ENCODE results near the gene PDIA5.
"Not testable (repeated sequence)": the region's sequence is repeated elsewhere in the genome, so short reads cannot be mapped to it uniquely, and the experiment has no call there.

Gene PDIA5

DNA sequence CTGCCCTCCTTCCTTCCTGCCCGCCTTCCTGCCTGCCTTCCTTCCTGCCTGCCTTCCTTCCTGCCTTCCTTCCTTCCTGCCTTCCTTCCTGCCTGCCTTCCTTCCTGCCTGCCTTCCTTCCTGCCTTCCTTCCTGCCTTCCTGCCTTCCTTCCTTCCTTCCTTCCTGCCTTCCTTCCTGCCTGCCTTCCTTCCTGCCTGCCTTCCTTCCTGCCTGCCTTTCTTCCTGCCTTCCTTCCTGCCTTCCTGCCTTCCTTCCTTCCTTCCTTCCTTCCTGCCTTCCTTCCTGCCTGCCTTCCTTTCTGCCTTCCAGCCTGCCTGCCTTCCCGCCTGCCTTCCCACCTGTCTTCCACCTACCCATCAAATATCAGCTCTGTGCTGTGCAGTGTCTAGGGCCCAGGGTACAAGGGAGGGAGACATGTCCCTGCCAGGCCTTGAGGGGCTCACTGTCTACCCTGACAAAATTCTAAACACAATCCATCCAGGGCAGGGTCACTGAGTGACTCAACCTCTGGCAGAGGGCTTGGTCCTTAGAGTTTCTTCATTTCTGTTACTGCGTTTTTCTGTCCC, 85.1 kb downstream of the PDIA5 start:
- not testable (repeated sequence) for DNase-seq

- DNase-seq: no peak
These were observed 85.9 kb downstream of the PDIA5 start for GRCh38 chr3:123152687-123153086.

- no peak for DNase-seq
These were observed 86.5 kb downstream of the PDIA5 start for GRCh38 chr3:123153125-123154019.

DNA sequence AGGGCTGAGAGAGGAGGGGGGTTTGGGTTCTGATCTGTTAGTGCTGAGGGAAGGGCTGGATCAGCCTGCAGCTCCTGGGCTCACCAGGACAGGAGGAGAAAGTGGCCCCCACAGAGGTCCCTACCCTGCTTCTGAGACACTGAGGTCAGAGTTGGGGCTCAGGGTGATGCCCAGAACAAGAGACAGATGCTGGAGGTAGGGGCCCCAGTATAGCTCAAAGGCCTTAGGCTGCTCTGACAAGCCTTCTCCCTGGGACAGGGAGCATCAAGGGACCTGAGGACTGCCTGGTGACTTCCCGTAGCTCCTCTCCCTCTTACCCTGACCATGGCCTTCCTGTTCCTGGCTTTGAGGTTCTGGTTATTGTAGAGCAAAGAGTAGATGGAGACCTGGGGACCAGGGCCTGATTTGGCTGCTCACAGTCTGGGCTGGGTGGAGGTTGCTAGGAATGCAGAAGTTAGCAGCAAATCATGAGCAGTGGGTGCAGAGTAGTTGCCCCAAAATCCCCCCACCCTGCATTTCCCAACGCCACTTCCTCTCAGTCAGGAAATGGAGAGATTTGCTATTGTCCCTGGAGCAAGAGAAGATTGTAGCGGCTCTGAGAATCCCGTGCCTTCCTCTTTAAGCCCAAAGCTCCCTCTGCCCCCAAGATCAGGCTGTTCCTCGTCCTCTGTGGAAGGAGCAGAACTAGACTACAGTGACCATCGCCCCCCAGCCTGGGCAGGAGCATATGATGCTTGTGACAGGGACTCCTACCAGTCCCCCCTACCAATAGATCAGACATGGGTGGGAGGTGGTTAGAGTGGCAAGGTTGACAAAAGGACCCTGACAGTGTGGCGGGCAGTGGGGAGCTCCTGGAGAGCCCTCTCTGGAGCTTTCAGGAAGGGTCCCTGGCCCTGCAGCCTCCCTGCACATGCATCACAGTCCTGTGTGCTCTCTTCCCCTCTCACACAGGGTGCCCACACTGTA, 87.5 kb downstream of the PDIA5 start:
- DNase-seq: no peak

DNA sequence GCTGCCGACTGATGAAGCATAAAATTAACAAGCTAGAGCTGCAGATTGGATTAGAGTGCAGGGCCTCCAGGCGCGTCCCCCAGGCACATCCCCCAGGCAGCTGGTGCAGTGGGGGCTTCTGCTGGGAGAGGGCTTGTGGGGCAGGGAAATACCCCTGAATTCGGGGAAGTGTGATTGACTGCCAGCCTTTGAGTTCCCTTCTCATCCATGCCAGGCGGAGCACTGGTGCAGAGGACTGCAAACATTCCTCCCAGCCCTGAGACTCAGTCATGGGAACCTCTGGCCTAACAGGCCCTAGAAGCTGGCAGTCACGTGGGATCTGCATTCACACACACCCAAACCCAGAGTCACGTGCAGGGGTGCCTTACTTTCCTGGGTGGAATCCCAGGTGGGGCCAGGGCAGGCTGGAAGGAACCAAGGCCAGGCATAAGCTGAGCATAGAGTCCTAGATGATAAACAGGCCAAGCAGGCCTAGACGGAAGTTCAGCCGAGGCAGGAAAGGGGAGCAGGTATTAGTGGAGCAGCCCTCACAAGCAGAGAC, 88.7 kb downstream of the PDIA5 start:
- no peak for DNase-seq

- no peak for DNase-seq
These were observed 89.6 kb downstream of the PDIA5 start for GRCh38 chr3:123156276-123156995.

DNA sequence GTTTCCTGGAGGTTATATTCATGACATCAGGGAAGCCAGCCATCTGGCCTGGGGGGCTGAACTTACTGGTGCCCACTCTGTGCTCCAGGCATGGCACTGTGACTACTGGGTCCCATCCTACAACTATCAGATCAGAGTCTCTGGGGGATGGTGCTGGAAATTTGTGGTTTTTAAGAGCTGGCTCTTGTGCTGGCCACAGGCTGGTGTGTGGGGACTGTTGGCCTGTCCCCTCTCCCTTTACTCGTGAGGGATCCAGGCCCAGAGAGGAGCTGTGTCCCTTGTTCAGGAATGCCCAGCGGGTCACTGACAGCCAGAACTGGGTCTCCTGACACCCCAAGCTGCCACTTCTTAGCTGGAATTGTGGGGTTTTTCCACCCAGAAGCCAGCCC, 90.4 kb downstream of the PDIA5 start:
- DNase-seq: no peak

GRCh38 chr3:123157598-123158287, 90.9 kb downstream of the PDIA5 start:
- DNase-seq: no peak

DNA sequence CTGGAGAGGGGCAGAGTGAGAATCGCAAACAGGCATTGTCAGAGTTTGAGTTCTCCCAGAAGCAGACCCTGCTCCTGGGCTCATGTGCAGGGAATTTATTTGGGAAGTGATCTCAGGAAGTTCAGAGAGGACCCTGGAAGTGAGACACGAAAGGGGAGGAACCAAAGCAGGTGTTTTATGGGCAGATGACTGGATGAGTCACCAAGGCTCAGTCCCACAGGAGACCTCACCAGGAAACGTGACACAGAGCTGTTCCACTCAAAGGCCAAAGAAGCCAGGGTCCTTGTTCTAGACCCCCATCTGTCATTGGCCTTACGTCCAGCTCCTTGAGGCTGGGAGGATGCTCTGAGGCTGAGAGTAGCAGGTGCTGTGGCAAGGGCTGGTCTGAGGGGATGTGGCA, 91.5 kb downstream of the PDIA5 start:
- no peak for DNase-seq

GRCh38 chr3:123158899-123159390, 92.1 kb downstream of the PDIA5 start:
- no peak for DNase-seq

DNA sequence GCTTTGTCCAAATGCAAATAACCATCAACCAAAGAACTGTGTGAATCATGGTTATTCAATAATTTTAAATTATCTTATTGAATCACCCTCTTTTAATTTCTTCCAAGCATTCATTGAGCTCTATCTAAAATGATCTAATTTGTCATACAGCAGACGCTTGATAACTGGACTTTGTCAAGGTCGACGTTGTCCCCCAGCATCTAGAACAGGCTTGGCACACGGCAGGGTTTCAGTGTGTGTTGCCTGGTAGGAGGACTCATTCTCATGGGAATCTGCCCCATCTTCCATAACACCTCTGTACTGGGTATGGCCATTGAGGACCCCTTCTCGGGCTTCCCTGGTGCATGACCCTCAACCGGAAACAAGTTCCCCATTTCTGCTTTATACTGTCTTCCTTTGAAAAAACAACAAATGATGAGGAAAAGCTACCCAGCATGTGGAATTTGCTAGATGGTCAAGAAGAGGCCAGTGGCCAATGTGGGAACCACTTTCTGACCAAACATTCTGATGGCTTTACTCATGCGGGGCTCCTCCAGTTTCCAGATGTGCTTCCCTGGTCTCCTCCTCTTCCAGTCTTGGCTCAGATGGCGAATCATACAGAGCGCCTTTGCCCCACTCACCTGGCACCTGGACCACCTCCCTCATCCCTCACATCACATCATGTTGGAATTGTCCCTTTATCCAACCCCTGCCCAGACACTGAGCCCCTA, 93.3 kb downstream of the PDIA5 start:
- DNase-seq: no peak

DNA sequence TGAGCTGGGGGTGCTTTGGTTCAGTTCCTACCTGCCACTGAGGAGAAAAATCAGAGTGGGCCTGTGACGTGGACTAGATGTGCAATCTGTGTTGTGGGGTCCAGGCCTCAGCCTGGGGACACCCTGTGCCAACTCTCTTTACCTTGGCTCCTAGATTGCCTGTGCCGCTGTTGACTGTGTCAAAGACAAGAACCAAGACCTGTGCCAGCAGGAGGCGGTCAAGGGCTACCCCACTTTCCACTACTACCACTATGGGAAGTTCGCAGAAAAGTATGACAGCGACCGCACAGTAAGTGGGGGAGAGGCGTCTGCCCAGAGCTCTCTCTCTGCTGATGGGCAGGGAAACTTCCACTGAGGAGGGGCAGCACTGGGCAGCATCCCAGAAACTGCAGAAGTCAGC, 94.3 kb downstream of the PDIA5 start:
- no peak for DNase-seq

DNA sequence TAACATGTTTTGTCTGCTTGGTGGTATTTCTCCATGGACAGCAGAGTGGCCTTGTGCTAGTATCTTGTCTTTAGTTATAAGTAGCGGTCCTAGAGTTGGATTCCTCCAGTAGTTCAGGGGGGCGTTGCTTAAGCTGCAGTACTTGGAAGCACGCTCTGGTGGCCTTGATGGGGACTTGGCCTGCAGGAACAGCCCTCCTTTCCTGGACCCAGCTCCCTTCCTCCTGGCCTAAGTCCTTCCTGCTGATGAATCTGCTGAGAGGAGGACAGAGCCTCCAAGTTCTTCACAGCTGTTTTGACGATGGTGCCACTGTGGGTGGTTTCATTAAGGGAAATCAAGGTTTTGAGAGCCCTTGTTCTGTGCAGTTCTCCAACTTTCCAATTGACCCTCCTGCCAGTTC, 96.3 kb downstream of the PDIA5 start:
- DNase-seq: no peak

- DNase-seq: no peak
These were observed 98.3 kb downstream of the PDIA5 start for GRCh38 chr3:123165163-123165562.

DNA sequence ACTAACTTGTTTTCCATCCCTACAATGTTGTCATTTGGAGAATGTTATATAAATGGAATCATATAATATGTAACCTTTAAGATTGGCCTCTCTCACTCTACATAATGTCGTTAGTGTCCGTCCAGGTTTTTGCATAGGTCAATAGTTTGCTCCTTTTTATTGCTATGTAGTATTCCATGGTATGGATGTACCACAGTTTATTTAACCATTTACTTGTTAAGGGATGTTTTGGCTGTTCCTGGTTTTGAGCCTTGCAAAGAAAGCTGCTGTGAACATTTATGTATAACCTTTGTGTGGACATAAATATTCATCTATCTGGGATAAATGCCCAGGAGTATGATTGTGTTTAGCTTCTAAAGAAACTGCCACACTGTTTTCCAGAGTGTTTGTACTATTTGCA, 100.9 kb downstream of the PDIA5 start:
- DNase-seq: no peak

- no peak for DNase-seq
These were observed 101.3 kb downstream of the PDIA5 start for GRCh38 chr3:123168122-123168521.

GRCh38 chr3:123168605-123169004, 101.8 kb downstream of the PDIA5 start:
- no peak for DNase-seq

- no peak for DNase-seq
These were observed 102.7 kb downstream of the PDIA5 start for GRCh38 chr3:123169492-123169929.

DNA sequence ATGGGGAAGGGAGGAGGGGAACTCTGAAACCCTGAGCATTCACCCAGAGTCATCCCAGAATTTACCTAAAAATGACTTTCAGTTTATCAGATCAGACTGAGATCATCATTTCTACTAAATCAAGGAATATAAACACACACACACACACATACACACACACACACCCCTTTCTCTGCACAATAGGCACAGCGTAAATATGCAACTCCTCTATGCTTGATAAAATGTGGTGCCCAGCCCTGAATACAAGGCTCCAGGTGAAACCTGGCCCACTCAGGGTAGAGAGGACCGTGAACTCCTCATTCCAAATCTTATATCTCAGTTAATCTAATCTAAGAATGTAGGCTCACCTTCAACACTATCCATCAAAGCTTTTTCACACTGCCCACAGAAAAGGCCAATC, 103.1 kb downstream of the PDIA5 start:
- DNase-seq: no peak

DNA sequence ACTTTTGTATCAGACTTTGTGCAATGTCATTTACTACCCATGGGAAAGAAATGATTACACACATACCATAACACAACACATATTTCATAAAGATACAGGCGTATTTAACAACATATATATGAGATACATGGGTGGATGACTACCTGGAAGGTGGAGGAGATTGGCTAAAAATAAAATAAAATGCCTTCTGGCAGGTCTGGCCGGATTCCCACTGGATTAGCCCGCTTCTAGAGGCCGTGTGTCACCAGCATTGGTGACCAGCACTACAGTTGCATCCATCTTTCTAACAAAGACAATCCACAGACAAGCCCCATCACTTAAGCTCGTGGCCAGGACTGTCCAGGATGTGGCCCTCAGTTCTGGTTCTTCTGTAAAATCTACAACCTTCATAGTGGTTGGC, 114.0 kb downstream of the PDIA5 start:
- DNase-seq: no peak

DNA sequence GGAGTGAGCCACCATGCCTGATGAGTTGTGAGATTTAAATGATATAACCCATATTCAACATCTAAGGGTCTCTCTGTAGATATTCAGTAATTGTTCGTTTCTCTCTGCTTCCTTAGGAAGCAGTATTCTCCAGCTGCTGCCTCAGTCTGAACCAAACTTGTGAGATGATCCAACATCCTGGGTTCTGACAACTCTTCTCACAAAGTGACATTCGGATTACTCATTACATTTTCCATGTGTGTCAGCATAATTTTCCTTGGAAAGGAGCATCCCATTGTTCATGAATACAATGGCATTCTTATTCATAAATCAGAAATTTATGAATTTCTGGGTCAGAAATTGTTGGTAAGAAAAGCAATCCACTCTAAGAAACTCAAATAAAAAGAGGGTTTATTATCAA, 119.9 kb downstream of the PDIA5 start:
- DNase-seq: no peak

All from activated CD4-positive, alpha-beta T cell treated with anti-CD3 and anti-CD28 coated beads for 1 hour (primary cell).